Upper lobe of right lung (tissue), 1 donor: ENCODE measurements around the gene IKZF4. TPM values are rescaled to one million over a fixed set of nuclear protein-coding genes. Genes with fewer than 3 reads are reported as not detected.
"Not testable (repeated sequence)": the region's sequence is repeated elsewhere in the genome, so short reads cannot be mapped to it uniquely, and the experiment has no call there.

Experiments
- ATAC-seq: fragments of 200-7000 bp; cut with Tn5 transposase; one replicate; pipeline ENCODE4 v1.9.1; 2020; ENCODE audit warnings: mild to moderate bottlenecking, moderate library complexity
- DNase-seq: peaks from one replicate; pipeline ENCODE4 v3.0.0-alpha.2; 2020
- H3K27ac ChIP-seq: fragments of 200-600 bp; one replicate; pipeline ENCODE4 v1.8.0; 2022
- H3K27me3 ChIP-seq: fragments of 200-600 bp; one replicate; pipeline ENCODE4 v1.8.0; 2022; ENCODE audit warnings: mild to moderate bottlenecking
- H3K36me3 ChIP-seq: fragments of 200-600 bp; one replicate; pipeline ENCODE4 v1.8.0; 2022
- H3K4me1 ChIP-seq: fragments of 200-600 bp; one replicate; pipeline ENCODE4 v1.8.0; 2022
- H3K4me3 ChIP-seq: fragments of 200-600 bp; one replicate; pipeline ENCODE4 v1.8.0; 2022; ENCODE audit warnings: mild to moderate bottlenecking
- H3K9me3 ChIP-seq: fragments of 200-600 bp; one replicate; pipeline ENCODE4 v1.8.0; 2022
- intact Hi-C: fragments of 100-400 bp; cut with DNase I; formaldehyde crosslinking; loops from one replicate; pipeline ENCODE4 v1.11.0; 2022
- total RNA-seq: library from RNA; stranded (reverse); fragmentation: NEBNext Ultra II Directional; extraction: Animal tissue kit (Norgen Biotek cat#: 25700); gene quantifications from one replicate; pipeline ENCODE4 v1.2.1, GENCODE V29; 2021
- TF ChIP-seq, protein P1 (sequence below): fragments of 200-600 bp; IDR thresholded peaks from one replicate; pipeline ENCODE4 v1.8.0; 2022; ENCODE audit warnings: antibody characterized with exemption
- donor health status: DM: no; HTN: yes; CAD: no; lungs with severe emphysema.

Gene IKZF4
- total RNA-seq, 1 donor from 2014 or later = 10.5 TPM

GRCh38 chr12:55996201-55996714 is 24.6 kb upstream of the IKZF4 start:
- Histone ChIP-seq H3K36me3 (peaks cover 41% of the 10 kb centered on the region), H3K27me3 (no peaks in the 10 kb centered on the region), H3K4me1 (peaks cover 16% of the 10 kb centered on the region), H3K4me3 (peak overlapping the region; percentile 82), H3K9me3 (no peaks in the 10 kb centered on the region), H3K27ac (peak overlapping the region; percentile 85)
- DNase-seq = no peak
- TF ChIP-seq, protein P1, sequence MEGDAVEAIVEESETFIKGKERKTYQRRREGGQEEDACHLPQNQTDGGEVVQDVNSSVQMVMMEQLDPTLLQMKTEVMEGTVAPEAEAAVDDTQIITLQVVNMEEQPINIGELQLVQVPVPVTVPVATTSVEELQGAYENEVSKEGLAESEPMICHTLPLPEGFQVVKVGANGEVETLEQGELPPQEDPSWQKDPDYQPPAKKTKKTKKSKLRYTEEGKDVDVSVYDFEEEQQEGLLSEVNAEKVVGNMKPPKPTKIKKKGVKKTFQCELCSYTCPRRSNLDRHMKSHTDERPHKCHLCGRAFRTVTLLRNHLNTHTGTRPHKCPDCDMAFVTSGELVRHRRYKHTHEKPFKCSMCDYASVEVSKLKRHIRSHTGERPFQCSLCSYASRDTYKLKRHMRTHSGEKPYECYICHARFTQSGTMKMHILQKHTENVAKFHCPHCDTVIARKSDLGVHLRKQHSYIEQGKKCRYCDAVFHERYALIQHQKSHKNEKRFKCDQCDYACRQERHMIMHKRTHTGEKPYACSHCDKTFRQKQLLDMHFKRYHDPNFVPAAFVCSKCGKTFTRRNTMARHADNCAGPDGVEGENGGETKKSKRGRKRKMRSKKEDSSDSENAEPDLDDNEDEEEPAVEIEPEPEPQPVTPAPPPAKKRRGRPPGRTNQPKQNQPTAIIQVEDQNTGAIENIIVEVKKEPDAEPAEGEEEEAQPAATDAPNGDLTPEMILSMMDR = peak; percentile 84
- intact Hi-C loops = loop anchor here (10.0 kb wide), 1 partner anchor 49 kb away; the partner anchor contains the start of gene RPS26
- ATAC-seq = peak; percentile 68

- Histone ChIP-seq H3K4me1 (peaks cover 18% of the 10 kb centered on the region), H3K4me3 (peak within 1 kb of the TSS; percentile 82), H3K9me3 (no peaks in the 10 kb centered on the region), H3K27ac (peak within 1 kb of the TSS; percentile 85), H3K36me3 (peaks cover 35% of the 10 kb centered on the region), H3K27me3 (no peaks in the 10 kb centered on the region)
- DNase-seq = peak; percentile 97
- intact Hi-C loops = loop anchor here (10.0 kb wide), 1 partner anchor 48 kb away; the partner anchor contains the start of gene RPS26
- ATAC-seq = peak; percentile 99
- TF ChIP-seq, protein P1 = no peak
These were observed 23.9 kb upstream of the IKZF4 start, which contains the start of gene SUOX for GRCh38 chr12:55996715-55997534. Gene SUOX (plus strand): TSS chr12:55997276. CDS start chr12:56002222, 4,946 bp downstream.

DNA sequence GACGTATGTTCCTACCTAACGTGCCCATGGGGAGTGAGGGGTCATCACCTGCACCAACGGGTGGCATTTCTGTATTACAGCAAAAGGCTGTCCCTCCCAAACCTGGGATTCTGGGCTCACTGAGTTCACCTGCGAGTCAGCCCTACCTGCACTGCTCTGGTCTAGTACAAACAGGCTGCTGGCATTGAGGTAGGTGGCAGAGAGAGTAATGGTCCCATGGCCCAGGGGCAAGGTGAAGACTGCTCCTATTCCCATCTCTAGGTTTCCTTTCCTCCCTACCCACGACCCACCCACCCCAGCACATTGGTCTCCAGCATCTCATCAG is 23.3 kb upstream of the IKZF4 start:
- DNase-seq (no peak), ATAC-seq (peak; percentile 9)
- Histone ChIP-seq H3K27ac (peak overlapping the region; percentile 85), H3K27me3 (no peaks in the 10 kb centered on the region), H3K9me3 (no peaks in the 10 kb centered on the region), H3K4me1 (peaks cover 18% of the 10 kb centered on the region), H3K36me3 (peaks cover 35% of the 10 kb centered on the region), H3K4me3 (peak overlapping the region; percentile 82)
- intact Hi-C loops = loop anchor here (10.0 kb wide), 1 partner anchor 47 kb away; the partner anchor contains the start of gene RPS26
- TF ChIP-seq, protein P1 = no peak

- peaks cover 31% of the 10 kb centered on the region for H3K36me3 ChIP-seq
- intact Hi-C loops = loop anchor here (10.0 kb wide), 1 partner anchor 45 kb away; the partner anchor contains the start of gene RPS26
- not testable (repeated sequence) for DNase-seq, H3K27ac ChIP-seq, H3K27me3 ChIP-seq, H3K4me3 ChIP-seq, H3K9me3 ChIP-seq, ATAC-seq
- peaks cover 18% of the 10 kb centered on the region for H3K4me1 ChIP-seq
These were observed 21.3 kb upstream of the IKZF4 start for GRCh38 chr12:55999522-55999921.

DNA sequence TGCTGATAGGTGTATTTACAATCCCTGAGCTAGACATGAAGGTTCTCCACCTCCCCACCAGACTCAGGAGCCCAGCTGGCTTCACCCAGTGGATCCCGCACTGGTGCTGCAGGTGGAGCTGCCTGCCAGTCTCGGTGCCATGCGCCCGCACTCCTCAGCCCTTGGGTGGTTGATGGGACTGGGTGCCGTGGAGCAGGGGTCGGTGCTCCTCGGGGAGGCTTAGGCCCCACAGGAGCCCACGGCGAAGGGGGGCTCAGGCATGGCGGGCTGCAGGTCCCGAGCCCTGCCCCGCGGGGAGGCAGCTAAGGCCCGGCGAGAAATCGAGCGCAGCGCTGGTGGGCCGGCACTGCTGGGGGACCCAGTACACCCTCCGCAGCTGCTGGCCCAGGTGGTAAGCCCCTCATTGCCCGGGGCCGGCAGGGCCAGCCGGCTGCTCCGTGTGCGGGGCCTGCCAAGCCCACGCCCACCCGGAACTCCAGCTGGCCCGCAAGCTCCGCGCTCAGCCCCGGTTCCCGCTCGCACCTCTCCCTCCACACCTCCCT is 20.8 kb upstream of the IKZF4 start:
- not testable (repeated sequence) for ATAC-seq, H3K27ac ChIP-seq, H3K4me3 ChIP-seq, DNase-seq, H3K9me3 ChIP-seq, H3K27me3 ChIP-seq
- Histone ChIP-seq H3K4me1 (peaks cover 18% of the 10 kb centered on the region), H3K36me3 (peaks cover 25% of the 10 kb centered on the region)
- intact Hi-C loops = loop anchor here (10.0 kb wide), 1 partner anchor 45 kb away; the partner anchor contains the start of gene RPS26

GRCh38 chr12:56001487-56002100 is 19.2 kb upstream of the IKZF4 start:
- ATAC-seq (no peak), DNase-seq (no peak)
- no peak overlapping the region for H3K4me3 ChIP-seq
- H3K4me1 ChIP-seq = peaks cover 15% of the 10 kb centered on the region
- no peak overlapping the region for H3K27ac ChIP-seq
- TF ChIP-seq, protein P1 = no peak
- intact Hi-C loops = no loop called here
- no peaks in the 10 kb centered on the region for H3K27me3 ChIP-seq
- H3K36me3 ChIP-seq = peaks cover 22% of the 10 kb centered on the region
- no peaks in the 10 kb centered on the region for H3K9me3 ChIP-seq

- H3K36me3 ChIP-seq = peaks cover 22% of the 10 kb centered on the region
- H3K4me3 ChIP-seq, H3K27me3 ChIP-seq, H3K9me3 ChIP-seq, intact Hi-C loops, H3K4me1 ChIP-seq, DNase-seq, H3K27ac ChIP-seq: not testable (repeated sequence)
- peak; percentile 14 for ATAC-seq
These were observed 17.5 kb upstream of the IKZF4 start for GRCh38 chr12:56003376-56003775.
